Gastroesophageal sphincter (tissue), 4 donors: Measurements from ENCODE around the gene WDR37. TPM values are rescaled to one million over a fixed set of nuclear protein-coding genes. Genes with fewer than 3 reads are reported as not detected.

Source experiments
- ATAC-seq: fragments of 150-250 bp; one replicate; pipeline ENCODE4 v1.9.1; 2016; ENCODE audit warnings: mild to moderate bottlenecking, moderate library complexity
- H3K27ac ChIP-seq, 4 donors: fragments of 200-600 bp; sonication (generic) in 3 of 4; 1 replicate in 3 of 4; 2 replicates in 1 of 4; pipeline ENCODE4 v1.5.1; 2016 to 2019
- H3K27me3 ChIP-seq: fragments of 200-600 bp; sonication (generic); one replicate; pipeline ENCODE4 v1.5.1; 2019
- H3K36me3 ChIP-seq, 2 donors: fragments of 200-600 bp; sonication (generic); one replicate each; pipeline ENCODE4 v1.5.1; 2019; ENCODE audit warnings: control low read depth in 1 of 2
- H3K4me1 ChIP-seq, 3 donors: fragments of 200-600 bp; sonication (generic); 1 replicate in 2 of 3; 2 replicates in 1 of 3; pipeline ENCODE4 v1.5.1; 2016 to 2019; ENCODE audit warnings: control low read depth in 2 of 3
- H3K4me3 ChIP-seq, 2 donors: fragments of 200-600 bp; sonication (generic); one replicate each; pipeline ENCODE4 v1.5.1; 2019; ENCODE audit warnings: mild to moderate bottlenecking in 1 of 2, moderate library complexity in 1 of 2
- H3K9me3 ChIP-seq, 3 donors: fragments of 200-600 bp; sonication (generic); one replicate each; pipeline ENCODE4 v1.5.1; 2017 to 2019; ENCODE audit warnings: control low read depth in 2 of 3
- EP300 ChIP-seq: sonication (generic); formaldehyde crosslinking; IDR thresholded peaks from one replicate; pipeline ENCODE4 v1.6.1; 2017; ENCODE audit warnings: antibody characterized with exemption, mild to moderate bottlenecking
- POLR2A ChIP-seq, 2 donors: fragments of 450-650 bp; IDR thresholded peaks; one replicate each; pipeline ENCODE4 v1.6.1; 2017; ENCODE audit warnings: antibody characterized with exemption in 2 of 2, mild to moderate bottlenecking in 2 of 2, moderate library complexity in 1 of 2
- POLR2AphosphoS5 ChIP-seq: sonication (generic); formaldehyde crosslinking; IDR thresholded peaks from one replicate; pipeline ENCODE4 v1.6.1; 2017; ENCODE audit warnings: antibody characterized with exemption
- WGBS, 2 donors: methylation state at CpG; one replicate each; pipeline ENCODE4 v1.1.5; 2018; ENCODE audit warnings: low coverage in 1 of 2; 5-methylcytosine and 5-hydroxymethylcytosine counted together
- total RNA-seq, 4 donors: library from RNA; depleted of rRNA; stranded (reverse); fragments of >200 nt; gene quantifications; one replicate each; pipeline ENCODE4 v1.1.0, GENCODE V29; 2016
- TF ChIP-seq, protein P1 (sequence below), 4 experiments: fragments of 200-600 bp in 2 of 4; fragments of 450-650 bp in 2 of 4; sonication (generic) in 1 of 4; IDR thresholded peaks; one replicate each; pipeline ENCODE4 v1.5.1; 2017 to 2019; ENCODE audit warnings: antibody characterized with exemption in 4 of 4, mild to moderate bottlenecking in 2 of 4, moderate library complexity in 2 of 4

Gene WDR37
- total RNA-seq, 4 donors from 2014 or later: 11.4 to 16.7 (median 13.9) TPM

GRCh38 chr10:1147810-1148209, 91.6 kb downstream of the WDR37 start:
- peaks cover 0 to 45% (median 0%) of the 10 kb centered on the region in 3 donors for H3K9me3 ChIP-seq
- no peaks in the 10 kb centered on the region for H3K36me3 ChIP-seq
- no peak overlapping the region for H3K4me3 ChIP-seq
- H3K4me1 ChIP-seq: no peaks in the 10 kb centered on the region
- 100% methylated on average over 1 of the region's 5 CpGs; no CpG with 5 or more reads in 1 of the 2 donors for WGBS, 2 donors
- no peak for ATAC-seq
- H3K27me3 ChIP-seq: peaks cover 5% of the 10 kb centered on the region
- TF ChIP-seq EP300 (no peak), POLR2A (IDR thresholded peaks at IDR 0.05) (no peak), POLR2AphosphoS5 (no peak)
- TF ChIP-seq, protein P1, sequence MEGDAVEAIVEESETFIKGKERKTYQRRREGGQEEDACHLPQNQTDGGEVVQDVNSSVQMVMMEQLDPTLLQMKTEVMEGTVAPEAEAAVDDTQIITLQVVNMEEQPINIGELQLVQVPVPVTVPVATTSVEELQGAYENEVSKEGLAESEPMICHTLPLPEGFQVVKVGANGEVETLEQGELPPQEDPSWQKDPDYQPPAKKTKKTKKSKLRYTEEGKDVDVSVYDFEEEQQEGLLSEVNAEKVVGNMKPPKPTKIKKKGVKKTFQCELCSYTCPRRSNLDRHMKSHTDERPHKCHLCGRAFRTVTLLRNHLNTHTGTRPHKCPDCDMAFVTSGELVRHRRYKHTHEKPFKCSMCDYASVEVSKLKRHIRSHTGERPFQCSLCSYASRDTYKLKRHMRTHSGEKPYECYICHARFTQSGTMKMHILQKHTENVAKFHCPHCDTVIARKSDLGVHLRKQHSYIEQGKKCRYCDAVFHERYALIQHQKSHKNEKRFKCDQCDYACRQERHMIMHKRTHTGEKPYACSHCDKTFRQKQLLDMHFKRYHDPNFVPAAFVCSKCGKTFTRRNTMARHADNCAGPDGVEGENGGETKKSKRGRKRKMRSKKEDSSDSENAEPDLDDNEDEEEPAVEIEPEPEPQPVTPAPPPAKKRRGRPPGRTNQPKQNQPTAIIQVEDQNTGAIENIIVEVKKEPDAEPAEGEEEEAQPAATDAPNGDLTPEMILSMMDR (IDR thresholded peaks at IDR 0.05): no peak
- no peak overlapping the region for H3K27ac ChIP-seq

DNA sequence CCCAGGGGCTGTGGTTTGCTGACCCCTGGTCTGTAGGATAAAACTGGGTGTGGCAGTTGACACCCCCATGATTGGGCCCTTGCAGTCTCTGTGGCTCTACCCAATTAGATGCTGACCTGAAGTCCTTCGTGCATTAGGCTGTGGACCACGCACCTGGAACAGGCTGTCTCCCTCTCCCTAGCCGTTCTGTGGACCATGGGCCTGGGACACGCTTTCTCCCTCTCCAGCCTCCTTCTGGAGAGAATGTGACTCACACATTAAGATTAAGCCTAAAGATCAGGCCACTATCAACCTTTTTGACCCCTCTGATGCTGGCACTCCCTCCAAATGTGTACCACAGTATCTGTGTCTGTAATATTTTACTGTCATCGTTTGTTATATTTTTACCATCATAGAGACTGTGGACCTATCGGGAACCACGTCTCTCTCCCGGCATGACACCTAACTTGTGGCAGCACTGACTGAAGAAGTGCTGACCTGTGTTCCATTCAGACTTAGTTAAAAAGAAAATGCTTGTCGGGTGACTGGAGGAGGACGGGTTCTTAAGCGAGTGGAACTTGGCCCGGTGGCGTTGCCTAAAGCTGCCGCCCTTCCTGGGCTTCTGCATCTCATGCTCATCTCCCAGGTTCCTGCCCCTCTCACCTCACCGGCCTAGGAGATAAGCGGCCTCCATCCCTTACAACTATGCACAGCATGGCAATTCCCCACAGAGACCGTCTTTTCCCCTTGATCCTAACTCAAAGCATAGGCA, 92.8 kb downstream of the WDR37 start:
- Histone ChIP-seq H3K27me3 (peaks cover 5% of the 10 kb centered on the region), H3K4me3 (no peak overlapping the region), H3K9me3 (peaks cover 0 to 37% (median 0%) of the 10 kb centered on the region in 3 donors), H3K4me1 (no peaks in the 10 kb centered on the region), H3K36me3 (no peaks in the 10 kb centered on the region), H3K27ac (no peak overlapping the region)
- ATAC-seq: no peak
- WGBS, 2 donors: 92% methylated on average over 10 to 17 of the region's 17 CpGs
- TF ChIP-seq POLR2A (IDR thresholded peaks at IDR 0.05) (no peak), EP300 (no peak), POLR2AphosphoS5 (no peak)
- TF ChIP-seq, protein P1 (IDR thresholded peaks at IDR 0.05): no peak

DNA sequence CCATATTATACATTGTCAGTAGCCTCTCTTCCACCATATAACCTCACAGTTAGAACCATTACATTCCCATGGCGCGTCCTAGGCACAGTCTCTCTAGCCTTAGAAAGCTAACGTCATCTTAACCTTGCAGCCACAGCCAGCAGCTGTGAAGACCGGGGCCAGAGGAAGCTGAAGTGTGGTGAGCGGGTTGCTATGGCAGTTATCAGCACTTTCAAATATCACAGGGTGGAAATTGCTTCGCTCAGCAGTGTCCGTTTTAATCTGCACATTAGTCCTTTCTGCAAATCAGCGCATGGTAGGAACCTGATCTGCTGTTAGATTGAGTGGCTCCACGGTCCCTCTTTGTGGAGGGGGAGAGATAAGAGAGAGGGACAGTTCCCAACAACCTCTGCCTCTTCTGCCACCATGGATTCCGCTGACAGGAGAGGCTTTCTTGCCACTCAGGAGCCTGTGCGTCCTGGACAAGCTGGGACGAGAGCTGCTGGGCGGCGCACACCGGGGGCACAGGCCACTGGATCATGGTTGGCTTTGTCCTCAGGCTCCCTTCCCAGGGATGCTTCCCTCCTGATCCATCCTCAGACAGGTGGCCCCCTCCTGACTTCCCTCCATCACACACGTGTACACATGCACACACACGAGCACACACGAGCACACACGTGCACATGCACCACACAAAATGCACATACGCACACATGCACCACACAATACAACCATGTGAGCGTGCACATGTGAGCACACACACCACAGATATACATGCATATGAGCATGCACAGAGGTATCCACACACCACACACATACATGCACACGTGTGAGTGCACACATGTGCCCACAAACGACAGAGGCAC, 93.8 kb downstream of the WDR37 start:
- Histone ChIP-seq H3K36me3 (no peaks in the 10 kb centered on the region), H3K9me3 (peaks cover 0 to 27% (median 0%) of the 10 kb centered on the region in 3 donors), H3K27ac (no peak overlapping the region), H3K4me3 (no peak overlapping the region), H3K27me3 (peaks cover 5% of the 10 kb centered on the region), H3K4me1 (no peaks in the 10 kb centered on the region)
- ATAC-seq: no peak
- 50 to 70% methylated on average over 5 to 8 of the region's 23 CpGs for WGBS, 2 donors
- TF ChIP-seq POLR2AphosphoS5 (no peak), EP300 (no peak), POLR2A (IDR thresholded peaks at IDR 0.05) (no peak)
- TF ChIP-seq, protein P1 (IDR thresholded peaks at IDR 0.05): no peak

- TF ChIP-seq EP300 (no peak), POLR2A (IDR thresholded peaks at IDR 0.05) (no peak), POLR2AphosphoS5 (no peak)
- TF ChIP-seq, protein P1 (IDR thresholded peaks at IDR 0.05): no peak
These were observed 94.4 kb downstream of the WDR37 start for GRCh38 chr10:1150638-1150955.

More at GRCh38 chr10:1150638-1150955, 94.4 kb downstream of the WDR37 start:
- WGBS, 2 donors: 76 to 90% methylated on average over 2 to 10 of the region's 13 CpGs
- Histone ChIP-seq H3K9me3 (peaks cover 0 to 21% (median 0%) of the 10 kb centered on the region in 3 donors), H3K27ac (no peak overlapping the region), H3K27me3 (peaks cover 5% of the 10 kb centered on the region), H3K4me3 (no peak overlapping the region), H3K36me3 (no peaks in the 10 kb centered on the region), H3K4me1 (no peaks in the 10 kb centered on the region)
- no peak for ATAC-seq
